ENCODE results near the gene SMAD5. TPM values are rescaled to one million over a fixed set of nuclear protein-coding genes. Genes with fewer than 3 reads are reported as not detected.

The SMAD5 gene
- total RNA-seq: 93.4 to 102 TPM (median 93.6 TPM) in 3 replicates

DNA sequence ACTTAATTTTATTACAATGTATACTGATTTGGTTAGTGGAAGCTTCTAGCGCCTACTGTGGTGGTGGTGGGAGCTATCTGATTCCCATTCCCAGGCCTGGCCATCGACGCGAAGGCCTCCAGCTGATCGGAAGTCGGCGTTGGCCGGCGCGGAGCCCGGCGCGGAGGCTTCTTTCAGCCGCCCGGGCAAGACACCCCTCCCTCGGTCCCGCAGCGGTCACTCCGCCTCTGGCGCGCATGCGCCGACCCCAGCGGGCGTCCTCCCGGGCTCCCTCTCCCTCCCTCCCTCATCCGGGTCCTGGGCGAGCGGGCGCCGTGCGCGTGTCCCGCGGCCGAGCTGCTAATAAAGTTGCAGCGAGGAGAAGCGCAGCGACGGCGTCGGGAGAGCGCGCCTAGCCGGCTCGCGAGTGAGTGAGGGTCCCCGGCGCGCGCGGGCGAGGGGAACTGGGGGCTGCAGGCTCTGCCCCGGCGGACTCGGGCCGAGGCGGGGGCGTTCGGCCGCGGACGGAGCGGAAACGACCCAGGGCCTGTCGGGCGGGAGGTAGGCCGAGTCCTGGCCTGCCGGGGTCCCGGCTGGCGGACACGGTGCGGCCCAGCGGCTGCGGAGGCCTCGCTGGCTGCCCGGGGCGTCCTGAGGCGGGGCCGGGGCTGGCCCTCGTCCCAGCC, at the start of gene SMAD5:
Gene SMAD5 (plus strand): TSS at position 289 of the 665 bp plus-strand sequence. CDS start 20,916 bp downstream, outside the sequence.
- Mint-ChIP-seq H3K27ac (peak within 1 kb of the TSS; percentile 97), H3K9me3 (no peaks in the 10 kb centered on the region), H3K36me3 (no peaks in the 10 kb centered on the region), H3K4me3 (peak within 1 kb of the TSS; percentile 91), H3K4me1 (peaks cover 49% of the 10 kb centered on the region), H3K27me3 (ENCODE audit: low read depth) (peaks cover 1% of the 10 kb centered on the region)
- DNase-seq (ENCODE audit: low spot score in 2 of 2, unreplicated experiment in 2 of 2): peak; percentile 96
- TF ChIP-seq CTCF (IDR thresholded peaks at IDR 0.05; ENCODE audit: unreplicated experiment): no peak

DNA sequence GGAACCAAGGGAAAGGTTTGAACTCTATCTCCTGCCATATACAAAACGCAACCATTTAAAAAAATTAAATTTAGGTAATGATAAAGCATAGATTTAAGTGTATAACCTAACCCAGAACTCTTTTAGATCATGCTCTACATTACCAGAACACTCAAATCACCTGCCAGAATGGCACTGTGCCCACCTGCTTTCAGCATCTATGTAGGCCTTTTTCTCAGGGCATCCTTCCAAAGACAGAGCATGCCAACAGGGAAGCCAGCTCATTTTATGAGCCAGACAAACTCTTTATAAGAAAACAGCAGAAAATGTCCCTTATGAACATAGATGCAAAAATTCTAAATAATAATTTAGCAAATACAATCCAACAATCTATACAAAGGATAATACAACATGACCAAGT, 47.9 kb upstream of the SMAD5 start:
- Mint-ChIP-seq H3K36me3 (no peaks in the 10 kb centered on the region), H3K27me3 (ENCODE audit: low read depth) (peaks cover 7% of the 10 kb centered on the region), H3K27ac (no peak overlapping the region), H3K4me1 (peaks cover 9% of the 10 kb centered on the region), H3K9me3 (no peaks in the 10 kb centered on the region), H3K4me3 (no peak overlapping the region)
- DNase-seq (ENCODE audit: low spot score in 2 of 2, unreplicated experiment in 2 of 2): no peak
- no peak for TF ChIP-seq CTCF (IDR thresholded peaks at IDR 0.05; ENCODE audit: unreplicated experiment)

GRCh38 chr5:136086783-136087566, 45.7 kb upstream of the SMAD5 start:
- no peak for TF ChIP-seq CTCF (IDR thresholded peaks at IDR 0.05; ENCODE audit: unreplicated experiment)
- no peaks in the 10 kb centered on the region for H3K36me3 Mint-ChIP-seq
- H3K4me1 Mint-ChIP-seq: peaks cover 9% of the 10 kb centered on the region
- no peak for DNase-seq (ENCODE audit: low spot score in 2 of 2, unreplicated experiment in 2 of 2)
- no peak overlapping the region for H3K4me3 Mint-ChIP-seq
- no peak overlapping the region for H3K27ac Mint-ChIP-seq
- H3K9me3 Mint-ChIP-seq: no peaks in the 10 kb centered on the region
- H3K27me3 Mint-ChIP-seq (ENCODE audit: low read depth): peaks cover 3% of the 10 kb centered on the region

DNA sequence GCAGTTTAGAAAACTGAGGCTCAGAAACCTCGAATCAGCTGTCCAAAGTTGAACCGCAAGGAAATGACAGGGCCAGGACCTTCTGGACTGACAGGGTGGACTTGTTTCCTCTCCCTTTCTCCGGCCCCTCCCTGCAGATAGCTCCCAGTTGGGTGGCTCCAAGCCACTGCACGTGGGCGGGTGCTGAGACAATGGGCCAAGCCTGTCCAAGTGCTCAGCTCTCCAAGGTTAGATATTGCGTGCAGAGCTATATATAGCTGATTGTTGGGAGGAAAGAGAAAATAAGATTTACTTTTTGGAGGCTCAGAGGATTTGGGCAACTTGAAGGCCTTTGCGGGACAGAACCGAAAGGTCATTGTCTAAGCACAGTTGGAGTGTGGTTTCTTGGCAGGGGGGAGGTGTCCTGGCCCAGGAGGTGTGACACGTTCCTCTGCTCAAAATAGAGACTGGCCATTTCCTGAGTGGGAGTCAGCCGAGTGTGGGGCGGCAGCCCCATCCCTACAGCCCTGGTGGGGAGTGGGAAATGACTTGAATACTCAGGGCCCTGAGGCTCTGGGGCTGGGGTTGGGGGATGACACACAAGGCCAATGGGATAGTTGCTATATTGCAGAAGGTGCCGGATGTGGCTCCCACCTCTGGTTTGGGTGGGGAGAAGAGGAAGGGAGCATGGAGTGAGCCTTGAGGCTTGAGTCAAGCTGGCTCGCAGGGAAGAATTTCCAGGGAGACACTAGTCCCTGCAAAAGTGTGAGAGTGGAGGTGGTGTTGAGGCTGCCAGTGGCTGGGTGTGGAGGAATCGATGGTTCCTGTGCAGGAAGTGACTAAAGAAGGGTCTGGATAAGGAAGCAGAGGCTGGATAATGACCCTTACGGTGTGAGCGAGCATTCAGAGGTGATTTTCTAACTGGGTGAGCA, 44.4 kb upstream of the SMAD5 start:
- no peak overlapping the region for H3K27ac Mint-ChIP-seq
- no peak for DNase-seq (ENCODE audit: low spot score in 2 of 2, unreplicated experiment in 2 of 2)
- H3K4me1 Mint-ChIP-seq: peaks cover 9% of the 10 kb centered on the region
- no peak for TF ChIP-seq CTCF (IDR thresholded peaks at IDR 0.05; ENCODE audit: unreplicated experiment)
- H3K27me3 Mint-ChIP-seq (ENCODE audit: low read depth): peaks cover 3% of the 10 kb centered on the region
- no peaks in the 10 kb centered on the region for H3K36me3 Mint-ChIP-seq
- no peaks in the 10 kb centered on the region for H3K9me3 Mint-ChIP-seq
- no peak overlapping the region for H3K4me3 Mint-ChIP-seq

DNA sequence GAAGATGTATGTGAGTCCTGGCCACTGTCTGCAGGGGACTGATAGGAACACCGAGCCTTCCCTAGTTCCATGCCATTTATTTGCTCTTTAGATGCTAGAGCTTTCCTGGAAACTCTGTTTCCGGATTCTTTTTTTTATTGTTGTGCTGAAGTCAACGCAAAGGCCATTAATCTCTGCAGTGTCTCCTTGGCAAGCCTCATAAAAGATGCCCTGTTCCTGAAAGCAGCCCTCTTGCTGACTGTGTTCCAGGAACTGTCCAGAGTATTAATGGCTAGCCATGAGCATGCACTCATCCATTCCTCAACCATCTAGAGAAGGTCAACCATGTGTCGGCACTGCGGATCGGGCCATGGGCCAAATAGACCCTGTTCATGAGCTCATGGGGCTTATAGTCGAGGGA, 42.9 kb upstream of the SMAD5 start:
- no peak for DNase-seq (ENCODE audit: low spot score in 2 of 2, unreplicated experiment in 2 of 2)
- TF ChIP-seq CTCF (IDR thresholded peaks at IDR 0.05; ENCODE audit: unreplicated experiment): no peak

More for the DNA sequence above, 42.9 kb upstream of the SMAD5 start:
- no peak overlapping the region for H3K4me3 Mint-ChIP-seq
- no peaks in the 10 kb centered on the region for H3K36me3 Mint-ChIP-seq
- no peak overlapping the region for H3K27ac Mint-ChIP-seq
- H3K4me1 Mint-ChIP-seq: peaks cover 9% of the 10 kb centered on the region
- H3K9me3 Mint-ChIP-seq: no peaks in the 10 kb centered on the region
- H3K27me3 Mint-ChIP-seq (ENCODE audit: low read depth): peaks cover 7% of the 10 kb centered on the region

Measured in mesothelial cell of epicardium (in vitro differentiated cells).